Occipital lobe (tissue), 2 donors: ENCODE data around the gene C8G. TPM values are rescaled to one million over a fixed set of nuclear protein-coding genes. Genes with fewer than 3 reads are reported as not detected.

Experiments used
- DNase-seq: peaks from one replicate; lab custom pipeline; 2025; lab: John Stamatoyannopoulos, UW
- total RNA-seq: library from RNA; depleted of rRNA; stranded (reverse); fragments of >200 nt; gene quantifications from one replicate; pipeline ENCODE4 v1.2.3, GENCODE V29; 2014

C8G gene
- total RNA-seq, 1 donor from 2014 or later: not detected

- no peak for DNase-seq
Measured at GRCh38 chr9:136920734-136921231, 24.3 kb upstream of the C8G start.

- DNase-seq: no peak
Measured at GRCh38 chr9:136921307-136921706, 23.7 kb upstream of the C8G start.

- DNase-seq: no peak
Measured at GRCh38 chr9:136921718-136922117, 23.3 kb upstream of the C8G start.

- no peak for DNase-seq
Measured at GRCh38 chr9:136922540-136922939, 22.5 kb upstream of the C8G start.

GRCh38 chr9:136923881-136924280, 21.2 kb upstream of the C8G start:
- no peak for DNase-seq

- DNase-seq: no peak
Measured at GRCh38 chr9:136925414-136926153, 19.5 kb upstream of the C8G start.

GRCh38 chr9:136926154-136926704, 18.8 kb upstream of the C8G start:
- DNase-seq: no peak

GRCh38 chr9:136926749-136927148, 18.3 kb upstream of the C8G start:
- no peak for DNase-seq

- no peak for DNase-seq
Measured at GRCh38 chr9:136927343-136928271, 17.4 kb upstream of the C8G start.

GRCh38 chr9:136928591-136928990, 16.5 kb upstream of the C8G start:
- no peak for DNase-seq

- DNase-seq: no peak
Measured at GRCh38 chr9:136930014-136930413, 15.0 kb upstream of the C8G start.

GRCh38 chr9:136931611-136932130, 13.4 kb upstream of the C8G start:
- no peak for DNase-seq

- DNase-seq: no peak
Measured at GRCh38 chr9:136934277-136934676, 10.8 kb upstream of the C8G start.

- DNase-seq: no peak
Measured at GRCh38 chr9:136935651-136936050, 9.4 kb upstream of the C8G start.

GRCh38 chr9:136936645-136937170, 8.3 kb upstream of the C8G start:
- peak; percentile 24 for DNase-seq

GRCh38 chr9:136937186-136938001, 7.6 kb upstream of the C8G start:
- no peak for DNase-seq

GRCh38 chr9:136939431-136939995, 5.5 kb upstream of the C8G start:
- no peak for DNase-seq

GRCh38 chr9:136939996-136940525, 5.0 kb upstream of the C8G start:
- DNase-seq: peak; percentile 44

GRCh38 chr9:136940526-136941230, 4.4 kb upstream of the C8G start:
- no peak for DNase-seq
